ENCODE measurements around the gene ZNF536.

Gene ZNF536

GRCh38 chr19:30385666-30386065 is 13.5 kb downstream of the ZNF536 start:
- DNase-seq (ENCODE audit: low read depth): no peak
- no peak overlapping the region for H3K4me3 ChIP-seq (ENCODE audit: control insufficient read depth, low read depth, low read length)
- TF ChIP-seq CTCF (IDR thresholded peaks at IDR 0.05; ENCODE audit: control insufficient read depth, insufficient read depth, low read depth, low read length, missing control alignments): no peak

- no peak for TF ChIP-seq CTCF (IDR thresholded peaks at IDR 0.05; ENCODE audit: control insufficient read depth, insufficient read depth, low read depth, low read length, missing control alignments)
- no peak for DNase-seq (ENCODE audit: low read depth)
These were observed 14.5 kb downstream of the ZNF536 start for GRCh38 chr19:30386551-30387143.

GRCh38 chr19:30387311-30388115 is 15.3 kb downstream of the ZNF536 start:
- no peak for TF ChIP-seq CTCF (IDR thresholded peaks at IDR 0.05; ENCODE audit: control insufficient read depth, insufficient read depth, low read depth, low read length, missing control alignments)
- DNase-seq (ENCODE audit: low read depth): no peak
- no peak overlapping the region for H3K4me3 ChIP-seq (ENCODE audit: control insufficient read depth, low read depth, low read length)

More at GRCh38 chr19:30386551-30387143, 14.5 kb downstream of the ZNF536 start:
- H3K4me3 ChIP-seq (ENCODE audit: control insufficient read depth, low read depth, low read length): no peak overlapping the region

DNA sequence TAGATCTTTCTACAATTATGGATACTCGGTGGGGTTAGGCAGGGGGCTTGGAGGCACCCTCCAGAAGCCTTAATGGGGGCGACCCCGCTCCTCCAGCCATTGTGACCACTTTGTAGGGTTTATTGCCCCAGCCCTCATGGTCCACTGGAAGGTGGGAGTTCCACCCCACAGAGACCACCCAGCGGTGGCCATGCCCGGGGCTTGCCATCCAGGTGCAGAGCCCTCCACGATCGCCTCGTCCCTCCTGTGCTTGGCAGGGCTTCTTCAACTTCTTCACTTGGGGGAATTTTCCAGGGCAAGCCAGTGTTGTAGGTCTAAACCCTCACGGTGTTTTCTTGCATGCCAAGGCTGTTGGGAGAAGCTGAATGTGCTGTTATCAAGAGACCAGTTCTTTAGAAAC is 16.1 kb downstream of the ZNF536 start:
- TF ChIP-seq CTCF (IDR thresholded peaks at IDR 0.05; ENCODE audit: control insufficient read depth, insufficient read depth, low read depth, low read length, missing control alignments): no peak
- no peak overlapping the region for H3K4me3 ChIP-seq (ENCODE audit: control insufficient read depth, low read depth, low read length)
- DNase-seq (ENCODE audit: low read depth): no peak

GRCh38 chr19:30388819-30389218 is 16.6 kb downstream of the ZNF536 start:
- TF ChIP-seq CTCF (IDR thresholded peaks at IDR 0.05; ENCODE audit: control insufficient read depth, insufficient read depth, low read depth, low read length, missing control alignments): no peak
- no peak overlapping the region for H3K4me3 ChIP-seq (ENCODE audit: control insufficient read depth, low read depth, low read length)
- DNase-seq (ENCODE audit: low read depth): no peak

- DNase-seq (ENCODE audit: low read depth): no peak
- no peak for TF ChIP-seq CTCF (IDR thresholded peaks at IDR 0.05; ENCODE audit: control insufficient read depth, insufficient read depth, low read depth, low read length, missing control alignments)
- no peak overlapping the region for H3K4me3 ChIP-seq (ENCODE audit: control insufficient read depth, low read depth, low read length)
These were observed 18.3 kb downstream of the ZNF536 start for GRCh38 chr19:30390356-30390988.
